GM18951 (cell line): ENCODE data around the gene BACH2.
"Not testable (repeated sequence)": the region's sequence is repeated elsewhere in the genome, so short reads cannot be mapped to it uniquely, and the experiment has no call there.

Source experiments
- POLR2A ChIP-seq: IDR thresholded peaks from 4 replicates; pipeline ENCODE4 v1.6.1; 2011; ENCODE audit warnings: mild to moderate bottlenecking; ENCODE audit not compliant: insufficient read length, insufficient read depth; ENCODE audit errors: extremely low read depth
- in situ Hi-C: fragments of 300-500 bp; cut with MboI; formaldehyde crosslinking; loops from one replicate; pipeline ENCODE4 v1.12.0; 2022; ENCODE audit warnings: low sequenced_read_pairs, mixed read lengths, inconsistent platforms; ENCODE audit not compliant: unreplicated experiment

BACH2 gene

GRCh38 chr6:90062667-90063066 lies 234.0 kb downstream of the BACH2 start:
- in situ Hi-C loops = no loop called here
- no peak for TF ChIP-seq POLR2A

- in situ Hi-C loops = no loop called here
- no peak for TF ChIP-seq POLR2A
Observed at GRCh38 chr6:90062051-90062450, 234.6 kb downstream of the BACH2 start.

GRCh38 chr6:90059178-90059577 lies 237.5 kb downstream of the BACH2 start:
- in situ Hi-C loops = not testable (repeated sequence)

- in situ Hi-C loops = not testable (repeated sequence)
Observed at GRCh38 chr6:90055924-90056323, 240.7 kb downstream of the BACH2 start.

GRCh38 chr6:90054193-90054592 lies 242.4 kb downstream of the BACH2 start:
- in situ Hi-C loops = not testable (repeated sequence)

GRCh38 chr6:90053614-90054013 lies 243.0 kb downstream of the BACH2 start:
- in situ Hi-C loops = no loop called here
- no peak for TF ChIP-seq POLR2A

GRCh38 chr6:90049295-90049694 lies 247.3 kb downstream of the BACH2 start:
- in situ Hi-C loops = no loop called here

GRCh38 chr6:90048206-90048967 lies 248.3 kb downstream of the BACH2 start:
- in situ Hi-C loops = no loop called here
- TF ChIP-seq POLR2A = no peak

More at GRCh38 chr6:90049295-90049694, 247.3 kb downstream of the BACH2 start:
- no peak for TF ChIP-seq POLR2A

- no peak for TF ChIP-seq POLR2A
- in situ Hi-C loops = no loop called here
Observed at GRCh38 chr6:90045535-90045934, 251.1 kb downstream of the BACH2 start.

GRCh38 chr6:90044833-90045381 lies 251.7 kb downstream of the BACH2 start:
- no peak for TF ChIP-seq POLR2A
- in situ Hi-C loops = no loop called here

- in situ Hi-C loops = no loop called here
- no peak for TF ChIP-seq POLR2A
Observed at GRCh38 chr6:90044182-90044832, 252.3 kb downstream of the BACH2 start.

GRCh38 chr6:90040931-90041330 lies 255.7 kb downstream of the BACH2 start:
- TF ChIP-seq POLR2A = no peak

GRCh38 chr6:90039911-90040310 lies 256.7 kb downstream of the BACH2 start:
- TF ChIP-seq POLR2A = no peak
- in situ Hi-C loops = no loop called here

More at GRCh38 chr6:90040931-90041330, 255.7 kb downstream of the BACH2 start:
- in situ Hi-C loops = no loop called here
